NT2/D1 (cell line): Measurements from ENCODE around the gene INO80.

Experiments
- SUZ12 ChIP-seq: IDR thresholded peaks from 2 replicates; pipeline ENCODE4 v1.6.1; 2011; ENCODE audit not compliant: insufficient read length, insufficient read depth; ENCODE audit errors: extremely low read depth
- YY1 ChIP-seq: IDR thresholded peaks from 2 replicates; pipeline ENCODE4 v1.6.1; 2011; ENCODE audit not compliant: insufficient read length, insufficient read depth
- ZNF274 ChIP-seq: IDR thresholded peaks from 2 replicates; pipeline ENCODE4 v1.6.1; 2011; ENCODE audit warnings: mild to moderate bottlenecking, low read depth, low read length

- TF ChIP-seq YY1 (no peak), SUZ12 (no peak), ZNF274 (no peak)
Measured at GRCh38 chr15:40991355-40991754, 124.7 kb downstream of the INO80 start.
